ENCODE results near the gene PSMB2.

The PSMB2 gene

GRCh38 chr1:35640380-35641232, 720 bp downstream of the PSMB2 start:
- no peak for DNase-seq

DNA sequence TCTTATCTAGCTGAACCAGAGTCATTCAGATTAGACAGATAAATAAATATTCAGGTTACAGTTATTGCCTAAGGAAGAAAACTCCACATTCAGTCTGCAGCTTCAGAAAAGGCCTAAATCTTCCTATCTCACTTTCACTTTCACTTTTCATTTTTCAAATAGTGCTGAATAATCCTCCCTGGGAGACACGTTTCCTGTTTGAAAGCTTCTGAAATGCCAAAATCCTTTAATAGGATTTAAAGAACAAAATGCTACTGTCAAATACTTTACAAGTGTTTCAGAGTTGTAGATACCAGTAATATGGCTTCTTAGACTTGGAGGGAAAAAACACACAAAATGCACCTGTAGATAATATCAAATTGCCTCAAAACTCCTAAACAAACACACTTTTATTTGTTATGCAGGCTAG, 3.9 kb downstream of the PSMB2 start:
- peak; percentile 58 for DNase-seq

GRCh38 chr1:35633547-35633946, 7.8 kb downstream of the PSMB2 start:
- DNase-seq: no peak

- no peak for DNase-seq
Observed at GRCh38 chr1:35631396-35631795, 9.9 kb downstream of the PSMB2 start.

DNA sequence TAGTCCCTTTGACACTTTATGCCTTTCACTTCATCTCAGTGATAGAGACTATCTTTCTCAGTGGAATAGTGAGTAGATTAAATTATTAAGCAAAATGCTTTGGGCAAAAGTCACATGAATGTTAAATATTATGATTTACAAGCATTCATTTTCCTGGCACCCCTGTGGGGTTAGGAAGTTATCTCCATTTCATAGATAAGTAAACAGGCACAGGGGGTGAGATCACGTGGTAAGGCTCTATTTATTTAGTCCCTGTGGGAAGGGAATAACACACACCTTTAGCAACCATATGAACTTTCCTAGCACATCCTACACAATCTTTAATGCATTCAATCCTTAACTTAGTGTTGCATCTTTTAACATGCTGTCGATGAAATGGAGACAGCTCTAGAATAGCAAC, 12.3 kb downstream of the PSMB2 start:
- DNase-seq: no peak

DNA sequence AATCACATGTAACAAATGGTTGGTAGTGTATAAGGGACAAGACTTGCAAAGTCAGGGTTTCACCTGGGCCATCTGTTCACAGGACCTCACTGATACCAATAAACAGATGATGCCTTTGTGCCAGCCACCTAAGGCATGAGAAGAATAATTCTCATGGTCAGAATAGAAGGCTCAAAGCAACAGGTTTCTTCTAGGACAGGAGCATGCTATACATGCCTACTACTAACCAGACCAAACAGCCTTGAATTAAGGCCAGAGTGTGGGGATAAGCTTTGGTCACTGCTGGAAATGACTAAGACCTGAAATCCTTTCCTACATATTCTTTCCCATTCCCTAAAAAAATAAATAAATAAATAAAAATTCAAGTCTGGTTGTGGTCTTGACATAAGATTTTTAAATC, 17.5 kb downstream of the PSMB2 start:
- DNase-seq: no peak

DNA sequence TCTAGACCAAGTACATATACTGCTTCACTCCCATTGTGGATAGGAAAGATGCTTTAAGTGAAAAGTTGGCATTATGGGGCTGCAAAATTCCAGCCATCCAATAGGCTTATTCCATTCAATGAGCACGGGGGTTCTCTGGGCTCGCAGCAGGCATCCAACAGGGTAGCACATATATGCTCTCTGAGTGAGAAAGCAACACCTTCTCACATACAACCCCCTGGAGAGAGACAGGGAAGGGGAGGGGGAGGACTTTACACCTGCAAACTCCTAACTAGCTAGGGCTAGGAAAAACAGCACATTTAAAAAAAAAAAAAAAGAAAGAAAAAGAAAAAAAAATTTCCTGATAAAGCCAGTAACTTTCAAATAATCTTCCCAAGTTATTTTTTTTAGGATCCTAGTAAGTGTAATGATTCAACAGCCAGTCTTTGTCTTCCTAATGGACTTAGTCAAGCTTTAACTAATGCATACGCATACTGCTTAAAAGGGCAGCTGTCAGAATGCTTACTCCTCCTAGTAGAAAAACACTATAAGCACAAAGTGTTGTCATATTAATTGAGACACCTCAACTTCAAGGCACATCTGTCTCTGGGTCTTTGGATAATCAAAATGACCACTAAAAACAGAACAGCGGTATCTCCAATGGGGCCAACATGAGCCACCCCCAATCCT, 18.7 kb downstream of the PSMB2 start:
- DNase-seq: no peak

DNA sequence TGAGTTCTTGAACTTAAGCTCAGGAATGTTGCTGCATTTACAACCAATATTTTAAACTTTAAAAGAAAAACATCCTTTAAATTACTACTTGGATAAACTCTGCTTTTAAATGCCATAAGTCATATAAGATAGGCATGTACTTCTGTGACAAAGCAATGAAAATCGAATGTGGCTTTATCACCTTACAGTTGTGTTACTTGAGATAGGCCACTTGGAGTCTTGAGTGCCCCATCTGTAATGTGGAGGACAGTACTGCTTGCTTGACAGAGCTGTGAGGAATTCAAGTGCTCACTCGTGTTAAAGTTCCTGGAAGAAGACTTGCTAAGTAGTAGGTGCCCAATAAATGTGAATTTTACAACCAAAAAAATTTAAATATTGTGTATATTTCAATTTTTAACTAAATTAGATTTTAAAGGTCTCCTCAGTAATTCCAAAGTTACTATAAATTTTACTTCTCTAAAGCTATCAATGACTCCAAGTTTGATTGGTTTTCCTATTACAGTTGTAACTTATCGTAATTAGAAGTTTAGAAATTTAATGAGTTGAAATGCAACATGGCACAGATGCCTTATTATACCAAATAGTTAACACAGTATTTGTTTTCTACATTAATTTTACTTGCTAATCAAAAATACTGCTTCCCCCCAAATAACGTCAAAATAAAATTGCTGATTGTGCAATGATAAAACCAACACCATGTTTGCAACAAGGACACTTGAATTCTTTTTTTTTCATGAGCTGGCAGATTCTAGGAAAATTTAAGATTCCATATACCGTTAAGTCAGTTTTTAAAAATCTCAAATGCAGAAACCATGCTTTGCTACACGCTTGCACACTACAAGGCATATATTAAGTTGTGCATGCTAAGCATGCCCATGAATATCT, 21.8 kb downstream of the PSMB2 start:
- DNase-seq: no peak

DNA sequence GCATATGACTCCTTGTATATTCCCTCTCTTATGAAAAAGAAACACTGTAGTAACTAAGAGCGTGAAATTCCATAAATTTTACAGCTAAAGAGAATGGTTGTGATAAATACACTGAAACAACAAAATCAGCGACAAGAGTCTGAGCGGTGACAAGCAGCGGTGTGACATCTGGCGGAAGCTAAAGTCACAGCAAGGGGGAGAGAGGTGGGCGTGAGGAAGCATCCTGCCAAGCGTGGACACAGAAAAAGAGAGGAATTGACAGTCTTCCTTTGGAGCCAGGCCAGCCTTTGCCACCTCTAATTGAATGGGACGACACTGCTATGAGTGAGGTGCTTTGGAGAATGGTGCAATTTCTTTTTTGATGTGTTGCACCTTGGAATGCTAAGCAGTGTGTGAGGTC, 25.9 kb downstream of the PSMB2 start:
- no peak for DNase-seq

DNA sequence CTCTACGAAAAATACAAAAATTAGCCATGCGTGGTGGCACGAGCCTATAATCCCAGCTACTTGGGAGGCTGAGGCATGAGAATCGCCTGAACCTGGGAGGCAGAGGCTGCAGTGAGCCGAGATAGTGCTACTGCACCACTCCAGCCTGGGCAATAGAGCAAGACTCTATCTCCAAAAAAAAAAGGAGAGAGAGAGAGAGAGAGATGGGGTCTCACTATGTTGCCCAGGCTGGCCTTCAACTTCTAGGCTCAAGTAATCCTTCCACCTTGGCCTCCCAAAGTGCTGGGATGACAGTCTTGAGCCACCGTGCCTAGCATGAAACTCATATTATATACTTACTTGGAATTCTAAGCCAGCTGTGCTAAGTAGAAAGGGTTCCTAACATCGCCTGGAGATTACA, 29.7 kb downstream of the PSMB2 start:
- DNase-seq: no peak

GRCh38 chr1:35605867-35606182, 35.5 kb downstream of the PSMB2 start:
- DNase-seq: no peak

DNA sequence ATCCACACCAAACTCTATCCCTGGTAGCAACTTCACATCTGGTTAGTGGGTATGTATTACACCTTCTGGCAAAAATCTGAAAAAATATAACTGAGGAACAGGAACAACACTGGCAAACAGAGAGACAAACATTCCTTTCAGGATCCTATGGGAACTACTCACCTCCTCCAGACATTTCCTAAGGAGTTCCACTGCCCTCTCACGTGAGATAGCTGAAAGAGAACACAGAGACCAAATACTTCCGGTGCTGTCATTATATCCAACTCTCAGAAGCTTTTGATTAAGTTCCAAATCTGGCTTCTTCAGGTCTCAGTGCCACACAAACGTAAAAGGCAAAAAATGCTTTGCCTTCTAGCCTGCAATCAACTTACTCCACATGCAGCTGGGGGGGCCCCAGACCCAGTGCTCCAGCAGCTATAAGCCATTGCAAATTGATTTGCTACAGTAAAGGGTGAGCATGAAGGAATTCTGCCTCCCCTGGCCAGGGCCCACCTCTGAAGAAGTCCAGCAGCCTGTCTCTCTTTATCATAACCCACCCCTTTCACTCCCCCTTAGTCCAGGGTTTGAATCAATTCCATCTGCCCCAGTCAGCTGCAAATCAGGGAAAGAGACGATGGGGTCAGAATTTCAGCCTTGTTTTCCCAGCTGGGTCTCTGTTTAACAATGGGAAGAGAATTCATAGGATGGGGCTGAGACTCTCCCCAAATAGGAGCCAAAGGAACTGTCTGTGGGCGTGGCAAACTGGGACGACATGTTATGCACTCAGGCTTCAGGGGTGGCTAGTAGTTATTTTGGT, 36.1 kb downstream of the PSMB2 start:
- DNase-seq: no peak

DNA sequence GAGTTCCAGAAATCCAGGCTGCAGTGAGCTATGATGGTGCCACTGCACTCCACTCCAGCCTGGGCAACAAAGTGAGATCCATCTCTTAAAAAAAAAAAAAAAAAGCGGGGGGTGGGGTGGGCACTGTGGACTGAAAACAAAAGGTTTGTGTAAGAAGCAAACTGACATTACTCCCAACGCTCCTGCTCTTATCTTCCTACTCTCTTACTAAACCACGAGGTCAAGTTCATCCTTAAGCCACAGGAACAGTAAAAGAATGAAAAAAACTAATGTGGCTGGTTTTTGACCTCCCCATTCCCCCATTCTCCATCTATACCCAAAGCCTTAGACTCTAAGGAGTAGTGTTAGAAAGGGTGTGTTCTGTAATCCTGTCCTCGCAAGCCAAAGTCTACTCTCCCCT, 37.4 kb downstream of the PSMB2 start:
- DNase-seq: no peak

DNA sequence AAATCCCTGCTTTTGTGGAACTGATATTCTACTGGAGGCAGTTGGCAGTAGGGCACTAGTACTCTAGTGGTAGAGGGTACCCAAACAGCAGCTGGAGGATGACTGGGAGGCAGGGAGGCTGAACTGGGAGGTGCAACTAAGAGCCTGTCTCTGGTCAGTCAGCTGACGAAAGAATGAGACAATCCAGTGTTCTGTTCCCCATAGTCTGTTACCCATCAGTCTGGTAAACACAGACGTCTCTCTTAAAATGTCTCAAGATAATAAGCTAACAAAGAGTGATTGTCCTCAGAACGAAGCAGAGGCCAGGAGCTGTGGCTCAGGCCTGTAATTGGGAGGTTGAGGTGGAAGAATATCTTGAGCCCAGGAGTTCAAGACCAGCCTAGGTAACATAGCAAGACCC, 37.9 kb downstream of the PSMB2 start:
- DNase-seq: no peak

DNA sequence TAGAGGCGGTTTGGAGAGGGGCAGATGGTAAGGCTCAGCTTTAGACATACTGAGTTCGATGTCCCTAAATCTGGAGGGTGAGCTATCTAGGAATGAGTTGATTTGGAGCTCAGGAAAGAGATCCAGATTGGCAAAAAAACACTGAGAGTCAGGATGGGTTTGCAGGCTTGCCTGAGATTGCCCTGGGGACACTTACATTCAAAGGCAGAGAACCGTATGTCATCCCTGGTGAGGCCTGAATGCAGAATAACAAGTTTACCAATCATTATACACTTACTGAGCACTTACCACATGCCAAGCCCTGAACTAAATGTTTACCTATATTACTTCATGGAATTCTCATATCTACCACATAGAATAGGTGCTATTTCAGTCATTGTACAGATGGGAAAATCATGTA, 40.7 kb downstream of the PSMB2 start:
- no peak for DNase-seq

- DNase-seq: no peak
Observed at GRCh38 chr1:35599411-35599810, 41.9 kb downstream of the PSMB2 start.

DNA sequence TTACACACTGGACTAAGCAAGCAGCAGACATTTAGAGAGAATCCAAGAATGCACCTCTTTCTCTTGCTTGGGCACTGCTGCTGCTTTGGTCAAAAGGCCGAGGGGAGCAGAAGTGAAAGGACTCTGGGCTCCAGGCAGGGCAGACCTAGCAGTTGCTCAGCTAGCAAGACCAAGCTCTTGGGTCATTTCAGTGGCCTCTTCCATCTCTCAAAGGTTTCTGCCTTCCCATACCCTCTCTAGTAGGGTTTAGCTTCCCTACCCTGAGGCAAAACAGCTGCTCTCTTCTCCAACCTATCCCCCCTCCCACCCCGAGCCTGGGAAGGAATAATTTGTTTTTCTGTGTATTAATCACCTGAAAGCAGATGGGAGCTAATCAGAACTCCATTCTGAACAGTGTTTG, 42.4 kb downstream of the PSMB2 start:
- no peak for DNase-seq

DNA sequence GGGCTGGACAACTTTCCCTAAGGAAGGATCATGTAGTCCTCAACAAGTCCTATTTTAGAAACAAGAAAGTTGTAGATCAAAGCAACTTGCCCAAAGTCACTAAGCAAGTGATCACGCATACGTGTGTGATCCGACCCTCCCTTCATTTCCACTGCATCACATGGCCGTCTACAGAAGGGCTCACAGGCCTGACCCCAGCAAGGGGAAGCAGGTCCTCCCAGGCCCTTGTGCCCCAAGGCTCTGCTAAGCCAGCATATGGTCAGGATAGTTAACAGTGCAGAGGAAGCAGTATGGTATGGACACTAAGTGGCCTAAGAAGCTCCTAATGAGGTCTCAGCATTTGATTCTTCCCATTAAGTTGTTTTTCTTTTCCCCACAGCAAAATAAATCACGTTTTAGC, 43.5 kb downstream of the PSMB2 start:
- no peak for DNase-seq

- no peak for DNase-seq
Observed at GRCh38 chr1:35595684-35596083, 45.6 kb downstream of the PSMB2 start.

DNA sequence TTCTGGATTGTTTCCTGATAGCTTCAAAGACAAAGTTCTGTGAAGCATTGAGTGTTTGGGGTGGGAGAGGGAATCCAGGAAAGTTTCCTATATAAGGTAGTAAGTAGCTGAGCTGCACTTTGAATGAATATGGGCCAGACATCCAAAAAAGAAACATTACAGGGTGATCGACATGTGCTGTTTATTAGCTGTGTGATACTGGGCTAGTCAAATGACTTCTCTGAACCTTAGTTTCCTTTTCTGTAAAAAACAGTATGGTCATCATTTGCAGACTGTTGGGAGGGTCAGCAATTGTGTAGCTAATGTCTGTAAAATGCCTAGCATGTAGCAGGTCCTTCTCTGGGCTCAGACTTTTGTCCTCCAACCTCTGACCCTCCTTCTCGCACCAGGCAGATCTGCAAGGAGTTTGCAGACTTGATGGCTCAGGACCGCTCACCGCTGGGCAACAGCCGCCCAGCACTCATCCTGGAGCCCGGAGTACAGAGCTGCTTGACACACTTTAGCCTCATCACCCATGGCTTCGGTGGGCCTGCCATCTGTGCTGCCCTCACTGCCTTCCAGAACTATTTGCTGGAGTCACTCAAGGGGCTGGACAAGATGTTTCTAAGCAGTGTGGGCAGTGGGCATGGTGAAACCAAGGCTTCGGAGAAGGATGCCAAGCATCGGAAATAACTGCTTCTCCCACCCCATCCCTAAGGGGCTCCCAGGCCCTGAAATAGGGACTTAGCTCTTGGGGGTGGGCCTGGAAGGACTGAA, 47.1 kb downstream of the PSMB2 start:
- DNase-seq: no peak

DNA sequence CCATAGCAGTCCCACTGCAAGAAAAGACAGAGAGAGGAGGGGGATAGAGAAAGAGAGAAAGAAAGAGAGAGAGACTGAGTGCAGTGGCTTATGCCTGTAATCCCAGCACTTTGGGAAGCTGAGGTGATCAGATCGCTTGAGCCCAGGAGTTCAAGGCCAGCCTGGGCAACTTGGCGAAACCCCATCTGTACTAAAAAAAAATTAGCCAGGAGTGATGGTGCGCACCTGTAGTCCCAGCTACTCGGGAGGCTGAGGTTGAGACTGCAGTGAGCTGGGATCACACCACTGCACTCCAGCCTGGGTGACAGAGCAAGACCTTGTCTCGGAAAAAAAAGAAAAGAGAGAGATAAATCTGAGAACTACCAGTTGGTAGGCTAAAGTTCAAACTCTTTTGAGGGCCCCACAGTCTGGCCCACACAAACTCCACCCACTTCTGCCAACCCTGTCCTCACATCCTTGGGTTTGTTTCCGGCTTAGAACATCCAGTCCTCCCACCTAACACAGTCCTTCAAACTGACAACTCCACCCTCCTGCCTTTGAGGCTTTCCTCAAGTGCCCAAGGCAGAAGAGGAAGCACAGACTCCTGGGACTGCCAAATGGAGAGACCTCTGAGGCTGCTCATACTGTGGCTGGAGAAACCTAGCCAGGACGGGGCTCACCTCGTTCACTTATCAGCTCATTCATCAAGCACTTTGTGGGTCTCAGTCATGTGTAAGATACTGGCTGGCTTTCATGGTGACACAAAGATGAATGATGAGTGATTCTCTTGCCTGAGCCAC, 48.1 kb downstream of the PSMB2 start:
- no peak for DNase-seq

All from RPMI8226 (cell line).